Nephron (organoid): ENCODE results near the gene ARHGEF28.

ENCODE experiments used
- H3K27ac Mint-ChIP-seq, 3 experiments: 2 replicates each; pipeline ENCODE4 v1.8.0; 2020; ENCODE audit warnings: mixed read lengths in 3 of 3, mild to moderate bottlenecking in 2 of 3, moderate library complexity in 1 of 3
- H3K27me3 Mint-ChIP-seq: 2 replicates; pipeline ENCODE4 v1.8.0; 2021; ENCODE audit warnings: low read depth, mild to moderate bottlenecking, moderate library complexity, mixed read lengths
- H3K36me3 Mint-ChIP-seq: 2 replicates; pipeline ENCODE4 v1.8.0; 2020; ENCODE audit warnings: low read depth, mixed read lengths
- H3K4me1 Mint-ChIP-seq: 2 replicates; pipeline ENCODE4 v1.8.0; 2020; ENCODE audit warnings: mixed read lengths
- H3K4me3 Mint-ChIP-seq, 3 experiments: 2 replicates each; pipeline ENCODE4 v1.8.0; 2020; ENCODE audit warnings: mild to moderate bottlenecking in 3 of 3, mixed read lengths in 3 of 3, moderate library complexity in 2 of 3
- H3K9me3 Mint-ChIP-seq: 2 replicates; pipeline ENCODE4 v1.8.0; 2020; ENCODE audit warnings: mixed read lengths
- TF ChIP-seq, protein P1 (sequence below), 3 experiments: fragments of 200-600 bp; sonication (generic); IDR thresholded peaks; one replicate each; pipeline ENCODE4 v1.5.0; 2021; ENCODE audit warnings: antibody characterized with exemption in 3 of 3; ENCODE audit not compliant: unreplicated experiment in 3 of 3

Gene ARHGEF28

DNA sequence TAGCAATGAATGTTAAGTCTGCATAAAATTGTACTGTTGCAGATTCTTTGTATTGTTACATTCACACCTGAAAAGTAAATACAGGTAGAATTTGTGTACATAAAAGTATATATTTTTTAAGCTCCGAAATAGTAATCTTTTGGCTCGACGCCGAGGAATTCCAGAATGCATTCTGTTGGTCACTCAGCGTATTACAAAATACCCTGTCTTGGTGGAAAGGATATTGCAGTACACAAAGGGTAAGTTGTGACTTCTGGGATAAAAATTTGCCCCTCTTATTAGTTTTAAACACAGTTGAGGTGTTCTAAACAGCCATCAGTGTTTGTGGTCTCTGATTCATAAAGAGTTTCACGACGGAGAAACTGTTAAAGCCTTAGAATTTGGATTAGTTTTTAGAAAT is 257.6 kb downstream of the ARHGEF28 start:
- H3K27ac Mint-ChIP-seq, result no peak overlapping the region
- H3K4me1 Mint-ChIP-seq, result no peaks in the 10 kb centered on the region
- H3K4me3 Mint-ChIP-seq, result no peak overlapping the region
- no peaks in the 10 kb centered on the region for H3K27me3 Mint-ChIP-seq
- TF ChIP-seq, protein P1, sequence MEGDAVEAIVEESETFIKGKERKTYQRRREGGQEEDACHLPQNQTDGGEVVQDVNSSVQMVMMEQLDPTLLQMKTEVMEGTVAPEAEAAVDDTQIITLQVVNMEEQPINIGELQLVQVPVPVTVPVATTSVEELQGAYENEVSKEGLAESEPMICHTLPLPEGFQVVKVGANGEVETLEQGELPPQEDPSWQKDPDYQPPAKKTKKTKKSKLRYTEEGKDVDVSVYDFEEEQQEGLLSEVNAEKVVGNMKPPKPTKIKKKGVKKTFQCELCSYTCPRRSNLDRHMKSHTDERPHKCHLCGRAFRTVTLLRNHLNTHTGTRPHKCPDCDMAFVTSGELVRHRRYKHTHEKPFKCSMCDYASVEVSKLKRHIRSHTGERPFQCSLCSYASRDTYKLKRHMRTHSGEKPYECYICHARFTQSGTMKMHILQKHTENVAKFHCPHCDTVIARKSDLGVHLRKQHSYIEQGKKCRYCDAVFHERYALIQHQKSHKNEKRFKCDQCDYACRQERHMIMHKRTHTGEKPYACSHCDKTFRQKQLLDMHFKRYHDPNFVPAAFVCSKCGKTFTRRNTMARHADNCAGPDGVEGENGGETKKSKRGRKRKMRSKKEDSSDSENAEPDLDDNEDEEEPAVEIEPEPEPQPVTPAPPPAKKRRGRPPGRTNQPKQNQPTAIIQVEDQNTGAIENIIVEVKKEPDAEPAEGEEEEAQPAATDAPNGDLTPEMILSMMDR (IDR thresholded peaks at IDR 0.05; ENCODE audit: unreplicated experiment in 3 of 3), result no peak
- peaks cover 7% of the 10 kb centered on the region for H3K9me3 Mint-ChIP-seq
- H3K36me3 Mint-ChIP-seq, result peaks cover 46% of the 10 kb centered on the region

DNA sequence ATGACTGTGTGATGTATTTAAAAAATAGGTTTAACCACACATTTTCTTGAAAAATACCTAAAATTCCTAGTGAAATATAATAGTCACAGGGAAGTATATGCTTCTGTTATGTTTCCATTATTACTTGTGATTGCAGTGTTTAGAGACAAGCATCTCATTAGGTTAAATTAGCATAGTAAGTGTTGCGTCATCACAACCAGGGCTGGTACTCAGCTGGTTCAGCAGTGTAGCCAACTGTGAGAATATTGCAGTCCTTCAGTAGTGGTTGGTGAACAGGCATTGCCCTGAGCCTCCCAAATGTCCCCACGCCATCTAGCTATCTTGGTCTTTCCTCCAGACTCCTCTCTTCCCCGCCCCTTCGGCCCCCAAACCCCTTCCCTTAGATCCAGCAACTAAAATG is 261.7 kb downstream of the ARHGEF28 start:
- peaks cover 51% of the 10 kb centered on the region for H3K36me3 Mint-ChIP-seq
- H3K9me3 Mint-ChIP-seq, result no peaks in the 10 kb centered on the region
- no peak overlapping the region for H3K4me3 Mint-ChIP-seq
- H3K27ac Mint-ChIP-seq, result no peak overlapping the region
- no peaks in the 10 kb centered on the region for H3K27me3 Mint-ChIP-seq
- TF ChIP-seq, protein P1 (IDR thresholded peaks at IDR 0.05; ENCODE audit: unreplicated experiment in 3 of 3), result no peak
- H3K4me1 Mint-ChIP-seq, result no peaks in the 10 kb centered on the region

DNA sequence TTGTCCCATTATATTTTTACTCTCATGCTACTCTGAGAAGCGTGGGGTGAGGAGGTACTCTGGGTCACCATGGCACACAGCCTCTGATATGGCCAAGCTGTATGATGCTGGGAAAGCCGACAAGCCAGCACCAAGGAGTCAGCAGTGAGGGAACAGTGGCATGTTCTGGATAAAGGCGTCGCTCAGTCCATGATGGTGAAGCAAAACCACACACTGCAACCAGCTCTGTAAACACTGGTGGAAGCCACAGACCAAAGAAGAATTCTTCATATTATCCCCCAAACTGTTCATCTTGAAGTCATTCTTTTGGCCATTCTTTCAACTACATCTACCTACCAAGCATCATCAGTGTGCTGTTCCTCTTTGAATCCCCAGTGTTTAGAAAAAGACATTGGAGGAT is 264.6 kb downstream of the ARHGEF28 start:
- H3K27me3 Mint-ChIP-seq, result no peaks in the 10 kb centered on the region
- peaks cover 58% of the 10 kb centered on the region for H3K36me3 Mint-ChIP-seq
- TF ChIP-seq, protein P1 (IDR thresholded peaks at IDR 0.05; ENCODE audit: unreplicated experiment in 3 of 3), result no peak
- H3K9me3 Mint-ChIP-seq, result no peaks in the 10 kb centered on the region
- no peak overlapping the region for H3K4me3 Mint-ChIP-seq
- no peaks in the 10 kb centered on the region for H3K4me1 Mint-ChIP-seq
- H3K27ac Mint-ChIP-seq, result no peak overlapping the region

DNA sequence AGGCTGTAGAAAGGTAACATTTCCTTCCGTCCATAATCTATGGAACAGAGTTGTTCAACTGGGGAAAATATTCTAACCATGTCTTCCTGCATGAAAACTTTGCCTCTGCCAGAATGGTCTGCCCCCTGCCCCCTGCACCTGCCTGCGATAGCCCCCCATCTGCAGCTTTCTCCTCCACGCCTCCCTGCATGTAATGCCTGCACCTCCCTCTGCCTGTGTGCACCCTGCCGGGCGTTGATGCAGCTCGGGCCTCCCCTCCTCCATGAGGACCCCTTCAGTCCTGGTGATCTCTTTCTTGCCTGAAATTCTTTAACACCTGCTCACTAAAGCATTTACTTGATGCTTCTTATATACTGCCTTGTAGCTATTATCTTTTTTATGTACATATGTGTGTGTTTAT is 266.2 kb downstream of the ARHGEF28 start:
- Mint-ChIP-seq H3K4me1 (no peaks in the 10 kb centered on the region), H3K4me3 (no peak overlapping the region), H3K27ac (no peak overlapping the region), H3K36me3 (peaks cover 65% of the 10 kb centered on the region), H3K9me3 (no peaks in the 10 kb centered on the region), H3K27me3 (no peaks in the 10 kb centered on the region)
- TF ChIP-seq, protein P1 (IDR thresholded peaks at IDR 0.05; ENCODE audit: unreplicated experiment in 3 of 3), result no peak

DNA sequence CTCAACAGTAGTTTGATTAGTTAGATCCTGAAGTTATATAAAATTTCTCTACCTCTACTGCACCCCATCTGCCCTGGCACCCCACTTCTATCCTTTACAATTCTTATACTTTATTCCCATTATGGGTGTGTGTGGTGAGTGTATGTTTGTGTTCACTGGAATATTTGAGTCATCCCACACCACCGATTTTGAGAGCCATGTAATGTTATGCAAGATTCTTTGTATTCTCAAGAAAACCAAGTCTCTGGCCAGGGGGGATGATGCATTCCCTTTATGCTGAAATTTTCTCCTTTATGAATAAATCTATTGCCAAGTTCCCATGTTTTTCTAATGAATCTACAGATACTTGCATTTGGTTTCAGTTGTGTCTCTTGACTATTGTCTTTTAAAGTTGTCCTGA is 266.8 kb downstream of the ARHGEF28 start:
- no peak overlapping the region for H3K27ac Mint-ChIP-seq
- H3K4me3 Mint-ChIP-seq, result no peak overlapping the region
- no peaks in the 10 kb centered on the region for H3K27me3 Mint-ChIP-seq
- TF ChIP-seq, protein P1 (IDR thresholded peaks at IDR 0.05; ENCODE audit: unreplicated experiment in 3 of 3), result no peak
- H3K9me3 Mint-ChIP-seq, result no peaks in the 10 kb centered on the region
- H3K36me3 Mint-ChIP-seq, result peaks cover 64% of the 10 kb centered on the region
- H3K4me1 Mint-ChIP-seq, result no peaks in the 10 kb centered on the region

DNA sequence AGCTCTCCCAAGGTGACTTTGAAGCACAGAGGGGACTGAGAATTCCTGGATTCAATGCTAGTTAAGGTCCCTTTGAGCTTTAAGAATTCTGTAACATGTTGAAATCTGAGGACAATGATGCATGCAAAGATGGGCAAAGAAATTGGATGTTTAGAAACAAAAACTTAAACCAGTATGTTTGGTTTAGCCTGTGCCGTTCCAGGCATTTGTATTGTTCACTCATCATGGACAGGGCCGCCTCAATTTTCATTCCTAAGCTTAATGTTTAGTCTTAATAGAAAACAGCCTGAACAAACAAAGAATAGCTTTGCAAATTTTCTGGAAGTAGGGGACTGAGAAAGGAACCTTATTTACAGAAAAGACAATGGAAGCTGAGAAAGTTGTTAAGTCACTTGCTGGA is 267.8 kb downstream of the ARHGEF28 start:
- H3K9me3 Mint-ChIP-seq, result no peaks in the 10 kb centered on the region
- peaks cover 6% of the 10 kb centered on the region for H3K4me1 Mint-ChIP-seq
- TF ChIP-seq, protein P1 (IDR thresholded peaks at IDR 0.05; ENCODE audit: unreplicated experiment in 3 of 3), result no peak
- no peak overlapping the region for H3K4me3 Mint-ChIP-seq
- no peak overlapping the region for H3K27ac Mint-ChIP-seq
- H3K27me3 Mint-ChIP-seq, result no peaks in the 10 kb centered on the region
- H3K36me3 Mint-ChIP-seq, result peaks cover 64% of the 10 kb centered on the region
